Panc1 (cell line): Measurements from ENCODE around the gene CD101. TPM values are rescaled to one million over a fixed set of nuclear protein-coding genes. Genes with fewer than 3 reads are reported as not detected.
A peak's percentile ranks its signal among the peaks of the same experiment; 100 is the strongest.

Experiments used
- ATAC-seq: fragments of 200-7000 bp; cut with Tn5 transposase; 2 replicates; pipeline ENCODE4 v1.9.1; 2020; ENCODE audit warnings: mild to moderate bottlenecking, moderate library complexity
- BruUV-seq: library from RNA; stranded (reverse); fragments of 400-500 nt; replicated peaks from 2 replicates; lab custom pipeline; 2021; lab: Mats Ljungman, UMichigan
- CTCF ChIA-PET: fragments of 300-600 bp; sonication (Branson Sonifier 250); formaldehyde crosslinking; loops from one replicate; lab custom pipeline; 2022; ENCODE audit warnings: antibody characterized with exemption; lab: Charles Lee
- POLR2A ChIA-PET: fragments of 300-600 bp; sonication (Branson Sonifier 250); formaldehyde crosslinking; loops from one replicate; lab custom pipeline; 2022; ENCODE audit warnings: antibody characterized with exemption; lab: Charles Lee
- DNase-seq: peaks from one replicate; pipeline ENCODE4 v3.0.0-alpha.2; 2010; ENCODE audit warnings: low read depth, low spot score
- H3K27ac ChIP-seq: 2 replicates; pipeline ENCODE4 v1.5.1; 2011; ENCODE audit warnings: mild to moderate bottlenecking, low read length, inconsistent platforms
- H3K27me3 ChIP-seq: fragments of 200-500 bp; sonication (Bioruptor generic); 2 replicates; pipeline ENCODE4 v1.6.0; 2014; ENCODE audit warnings: low read length, inconsistent platforms; ENCODE audit not compliant: control insufficient read depth, insufficient read depth
- H3K36me3 ChIP-seq: fragments of 200-500 bp; sonication (Bioruptor generic); 2 replicates; pipeline ENCODE4 v1.5.1; 2014; ENCODE audit warnings: inconsistent platforms, mild to moderate bottlenecking, low read length, moderate library complexity; ENCODE audit not compliant: control insufficient read depth, insufficient read depth
- H3K4me1 ChIP-seq: 2 replicates; pipeline ENCODE4 v1.5.1; 2011; ENCODE audit warnings: inconsistent platforms, mild to moderate bottlenecking, low read length, moderate library complexity; ENCODE audit not compliant: control insufficient read depth, insufficient read depth
- H3K4me3 ChIP-seq, 2 experiments: 2 replicates each; pipeline ENCODE4 v1.5.1; 2011 to 2012; ENCODE audit warnings: low read depth in 2 of 2, low read length in 2 of 2, mild to moderate bottlenecking in 2 of 2, inconsistent platforms in 1 of 2, moderate library complexity in 1 of 2
- H3K9me3 ChIP-seq: fragments of 200-500 bp; sonication (Bioruptor generic); 2 replicates; pipeline ENCODE4 v1.5.1; 2014; ENCODE audit warnings: low read depth, mild to moderate bottlenecking, inconsistent platforms, low read length, moderate library complexity; ENCODE audit not compliant: control insufficient read depth, insufficient read depth
- POLR2AphosphoS5 ChIP-seq: IDR thresholded peaks from 2 replicates; pipeline ENCODE4 v1.6.1; 2012; ENCODE audit warnings: mild to moderate bottlenecking, low read depth, low read length, moderate library complexity
- REST ChIP-seq, 2 experiments: IDR thresholded peaks; 2 replicates each; pipeline ENCODE4 v1.6.1; 2011 to 2012; ENCODE audit warnings: low read depth in 2 of 2, control low read depth in 1 of 2, low read length in 1 of 2, mild to moderate bottlenecking in 1 of 2, moderate library complexity in 1 of 2; ENCODE audit not compliant: insufficient read depth in 1 of 2
- SIN3A ChIP-seq: IDR thresholded peaks from 2 replicates; pipeline ENCODE4 v1.6.1; 2012; ENCODE audit warnings: low read depth, mild to moderate bottlenecking, low read length, moderate library complexity, borderline replicate concordance; ENCODE audit not compliant: insufficient read depth
- TCF7L2 ChIP-seq: IDR thresholded peaks from 2 replicates; pipeline ENCODE4 v1.6.1; 2011; ENCODE audit warnings: mild to moderate bottlenecking, low read depth, low read length, inconsistent platforms
- in situ Hi-C: cut with HindIII; loops from 2 replicates; pipeline ENCODE4 v1.10.0; 2016; ENCODE audit warnings: low sequenced_read_pairs, low pct_unique_long_range_greater_than_20kb
- intact Hi-C: fragments of 100-400 bp; cut with micrococcal nuclease; formaldehyde crosslinking; loops from one replicate; pipeline ENCODE4 v1.10.0; 2022; ENCODE audit not compliant: unreplicated experiment
- total RNA-seq: library from RNA; stranded (reverse); gene quantifications from one replicate; pipeline ENCODE4 v1.2.1, GENCODE V29; 2021; ENCODE audit not compliant: unreplicated experiment
- TF ChIP-seq, protein P1 (sequence below): fragments of 450-650 bp; IDR thresholded peaks from 2 replicates; pipeline ENCODE4 v1.5.1; 2017; ENCODE audit warnings: mild to moderate bottlenecking

CD101 gene
- total RNA-seq, 1 experiment from 2014 or later = not detected

DNA sequence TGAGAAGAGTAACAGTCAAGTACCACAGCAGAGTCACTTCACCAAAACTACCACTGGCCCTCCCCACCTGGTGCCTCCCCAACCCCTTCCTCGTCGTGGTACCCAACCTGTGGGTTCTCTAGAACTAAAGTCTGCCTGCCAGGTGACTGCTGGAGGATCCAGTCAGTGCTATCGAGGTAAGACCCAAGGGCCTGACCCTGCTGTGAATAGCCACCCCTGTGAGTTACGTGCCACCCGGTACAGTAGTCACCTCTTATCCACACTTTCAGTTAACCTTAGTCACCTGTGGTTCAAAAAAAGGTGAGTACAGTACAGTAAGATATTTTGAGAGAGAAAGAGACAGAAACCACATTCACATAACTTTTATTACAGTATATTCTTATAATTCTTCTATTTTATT is 75.1 kb downstream of the CD101 start:
- H3K27me3 ChIP-seq = no peaks in the 10 kb centered on the region
- ChIA-PET CTCF (no interaction called here), POLR2A (no interaction called here)
- H3K9me3 ChIP-seq = no peaks in the 10 kb centered on the region
- TF ChIP-seq, protein P1, sequence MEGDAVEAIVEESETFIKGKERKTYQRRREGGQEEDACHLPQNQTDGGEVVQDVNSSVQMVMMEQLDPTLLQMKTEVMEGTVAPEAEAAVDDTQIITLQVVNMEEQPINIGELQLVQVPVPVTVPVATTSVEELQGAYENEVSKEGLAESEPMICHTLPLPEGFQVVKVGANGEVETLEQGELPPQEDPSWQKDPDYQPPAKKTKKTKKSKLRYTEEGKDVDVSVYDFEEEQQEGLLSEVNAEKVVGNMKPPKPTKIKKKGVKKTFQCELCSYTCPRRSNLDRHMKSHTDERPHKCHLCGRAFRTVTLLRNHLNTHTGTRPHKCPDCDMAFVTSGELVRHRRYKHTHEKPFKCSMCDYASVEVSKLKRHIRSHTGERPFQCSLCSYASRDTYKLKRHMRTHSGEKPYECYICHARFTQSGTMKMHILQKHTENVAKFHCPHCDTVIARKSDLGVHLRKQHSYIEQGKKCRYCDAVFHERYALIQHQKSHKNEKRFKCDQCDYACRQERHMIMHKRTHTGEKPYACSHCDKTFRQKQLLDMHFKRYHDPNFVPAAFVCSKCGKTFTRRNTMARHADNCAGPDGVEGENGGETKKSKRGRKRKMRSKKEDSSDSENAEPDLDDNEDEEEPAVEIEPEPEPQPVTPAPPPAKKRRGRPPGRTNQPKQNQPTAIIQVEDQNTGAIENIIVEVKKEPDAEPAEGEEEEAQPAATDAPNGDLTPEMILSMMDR = no peak
- no peak for TF ChIP-seq SIN3A
- no peak for TF ChIP-seq REST (IDR thresholded peaks at IDR 0.05; ENCODE audit: insufficient read depth in 1 of 2, low read depth in 2 of 2, low read length in 1 of 2)
- BruUV-seq = no TSS peak
- peaks cover 5% of the 10 kb centered on the region; the same call in 1 of the 2 replicates for H3K36me3 ChIP-seq
- in situ Hi-C loops (no loop called here), intact Hi-C loops (no loop called here)
- H3K27ac ChIP-seq = no peak overlapping the region
- H3K4me1 ChIP-seq = no peaks in the 10 kb centered on the region
- no peak for ATAC-seq
- H3K4me3 ChIP-seq = no peak overlapping the region
- no peak for DNase-seq

DNA sequence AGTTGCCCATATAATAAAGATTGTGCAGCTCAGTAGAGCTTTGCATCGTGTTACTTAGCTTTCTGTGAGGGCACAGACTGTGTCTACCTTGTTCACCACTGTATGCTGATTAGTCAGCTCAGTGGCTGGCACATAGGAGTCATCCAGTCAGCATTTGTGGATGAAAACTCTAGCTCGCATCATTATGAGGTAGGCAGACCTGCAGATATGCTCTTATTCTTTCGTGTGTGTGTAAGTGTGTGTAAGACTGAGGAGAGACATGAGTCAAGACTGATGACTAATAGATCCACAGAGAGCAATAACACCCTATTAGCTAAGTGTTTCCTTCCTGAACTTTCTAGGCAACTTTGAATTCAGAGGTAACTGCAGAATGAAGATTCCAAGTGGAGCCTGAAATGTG is 75.7 kb downstream of the CD101 start:
- in situ Hi-C loops (no loop called here), intact Hi-C loops (no loop called here)
- Histone ChIP-seq H3K27me3 (no peaks in the 10 kb centered on the region), H3K9me3 (no peaks in the 10 kb centered on the region), H3K4me1 (no peaks in the 10 kb centered on the region), H3K27ac (no peak overlapping the region), H3K4me3 (no peak overlapping the region), H3K36me3 (peaks cover 5% of the 10 kb centered on the region; the same call in 1 of the 2 replicates)
- CTCF ChIA-PET = no interaction called here
- BruUV-seq = no TSS peak
- TF ChIP-seq TCF7L2 (no peak), SIN3A (no peak), REST (IDR thresholded peaks at IDR 0.05; ENCODE audit: insufficient read depth in 1 of 2, low read depth in 2 of 2, low read length in 1 of 2) (no peak), POLR2AphosphoS5 (no peak)
- TF ChIP-seq, protein P1 = no peak
- POLR2A ChIA-PET = no interaction called here
- no peak for ATAC-seq
- peak; percentile 72 for DNase-seq
